GM18502 (cell line): ENCODE results near the gene UXS1.

Experiments
- ATAC-seq: cut with Tn5 transposase; IDR thresholded peaks from one replicate; pipeline ENCODE4 v1.9.1; 2021; ENCODE audit warnings: mild to moderate bottlenecking; ENCODE audit not compliant: unreplicated experiment, poor library complexity

Gene UXS1

GRCh38 chr2:106059416-106060065, 134.6 kb downstream of the UXS1 start:
- ATAC-seq, result no peak

GRCh38 chr2:106058469-106059137, 135.5 kb downstream of the UXS1 start:
- no peak for ATAC-seq

- no peak for ATAC-seq
Observed at GRCh38 chr2:106057206-106057605, 136.9 kb downstream of the UXS1 start.

- no peak for ATAC-seq
Observed at GRCh38 chr2:106054880-106055655, 139.0 kb downstream of the UXS1 start.

GRCh38 chr2:106054321-106054720, 139.8 kb downstream of the UXS1 start:
- no peak for ATAC-seq

GRCh38 chr2:106053581-106053980, 140.5 kb downstream of the UXS1 start:
- no peak for ATAC-seq

- ATAC-seq, result no peak
Observed at GRCh38 chr2:106053116-106053515, 141.0 kb downstream of the UXS1 start.

- ATAC-seq, result no peak
Observed at GRCh38 chr2:106044859-106045258, 149.2 kb downstream of the UXS1 start.

- no peak for ATAC-seq
Observed at GRCh38 chr2:106044021-106044420, 150.1 kb downstream of the UXS1 start.
